Activated CD4-positive, alpha-beta T cell treated with anti-CD3 and anti-CD28 coated beads, Interleukin-2, amount 50 U/mL, for 4 hours (primary cell): ENCODE results near the gene METTL8.
"Not testable (repeated sequence)": the region's sequence is repeated elsewhere in the genome, so short reads cannot be mapped to it uniquely, and the experiment has no call there.

ENCODE experiments used
- DNase-seq, 2 experiments: peaks; one replicate each; pipeline ENCODE4 v3.0.0-alpha.2; 2020

Gene METTL8

GRCh38 chr2:171394164-171394740 is 39.5 kb downstream of the METTL8 start:
- DNase-seq, result no peak

GRCh38 chr2:171393487-171393886 is 40.3 kb downstream of the METTL8 start:
- DNase-seq, result no peak

GRCh38 chr2:171391532-171391931 is 42.3 kb downstream of the METTL8 start:
- no peak for DNase-seq

- DNase-seq, result no peak
Observed at GRCh38 chr2:171390941-171391516, 42.8 kb downstream of the METTL8 start.

- no peak for DNase-seq
Observed at GRCh38 chr2:171389780-171390179, 44.0 kb downstream of the METTL8 start.

- no peak for DNase-seq
Observed at GRCh38 chr2:171389325-171389724, 44.5 kb downstream of the METTL8 start.

- DNase-seq, result no peak
Observed at GRCh38 chr2:171387052-171387451, 46.7 kb downstream of the METTL8 start.

- no peak for DNase-seq
Observed at GRCh38 chr2:171386627-171387026, 47.2 kb downstream of the METTL8 start.

GRCh38 chr2:171383134-171383533 is 50.7 kb downstream of the METTL8 start:
- DNase-seq, result no peak

- not testable (repeated sequence) for DNase-seq
Observed at GRCh38 chr2:171382175-171382574, 51.6 kb downstream of the METTL8 start.

- not testable (repeated sequence) for DNase-seq
Observed at GRCh38 chr2:171377852-171378251, 55.9 kb downstream of the METTL8 start.

- no peak for DNase-seq
Observed at GRCh38 chr2:171367692-171368091, 66.1 kb downstream of the METTL8 start.

- DNase-seq, result no peak
Observed at GRCh38 chr2:171365778-171366177, 68.0 kb downstream of the METTL8 start.

- DNase-seq, result no peak
Observed at GRCh38 chr2:171365232-171365631, 68.6 kb downstream of the METTL8 start.

GRCh38 chr2:171362396-171362795 is 71.4 kb downstream of the METTL8 start:
- no peak for DNase-seq

- no peak for DNase-seq
Observed at GRCh38 chr2:171360905-171361304, 72.9 kb downstream of the METTL8 start.

- DNase-seq, result not testable (repeated sequence)
Observed at GRCh38 chr2:171353746-171354145, 80.0 kb downstream of the METTL8 start.

- DNase-seq, result no peak
Observed at GRCh38 chr2:171348056-171348455, 85.7 kb downstream of the METTL8 start.

- DNase-seq, result peak in 1 of 2 experiments; percentile 4
Observed at GRCh38 chr2:171347591-171348032, 86.2 kb downstream of the METTL8 start.

- DNase-seq, result no peak
Observed at GRCh38 chr2:171346723-171347557, 86.8 kb downstream of the METTL8 start.

- no peak for DNase-seq
Observed at GRCh38 chr2:171345971-171346722, 87.6 kb downstream of the METTL8 start.

- no peak for DNase-seq
Observed at GRCh38 chr2:171344182-171344581, 89.6 kb downstream of the METTL8 start.

- no peak for DNase-seq
Observed at GRCh38 chr2:171342067-171342413, 91.8 kb downstream of the METTL8 start.
